ENCODE measurements around the gene EFCAB6.

- TF ChIP-seq CTCF (IDR thresholded peaks at IDR 0.05) (no peak), POLR2A (IDR thresholded peaks at IDR 0.05) (no peak)
These were observed 278.3 kb downstream of the EFCAB6 start for GRCh38 chr22:43533656-43534428.
